Type B pancreatic cell (in vitro differentiated cells): ENCODE measurements around the gene LRCH3. TPM values are rescaled to one million over a fixed set of nuclear protein-coding genes. Genes with fewer than 3 reads are reported as not detected.
"Not testable (repeated sequence)": the region's sequence is repeated elsewhere in the genome, so short reads cannot be mapped to it uniquely, and the experiment has no call there.

Experiments
- DNase-seq: peaks from one replicate; pipeline ENCODE4 v3.0.0; 2021; ENCODE audit warnings: mixed read lengths; ENCODE audit not compliant: unreplicated experiment; ENCODE audit errors: extremely low spot score
- H3K27ac Mint-ChIP-seq: 2 replicates; pipeline ENCODE4 v1.8.0; 2021; ENCODE audit warnings: mild to moderate bottlenecking, mixed read lengths
- H3K27me3 Mint-ChIP-seq: 2 replicates; pipeline ENCODE4 v1.8.0; 2021; ENCODE audit warnings: mixed read lengths
- H3K36me3 Mint-ChIP-seq: 2 replicates; pipeline ENCODE4 v1.8.0; 2021; ENCODE audit warnings: mixed read lengths
- H3K4me1 Mint-ChIP-seq: one replicate; pipeline ENCODE4 v1.8.0; 2021; ENCODE audit warnings: mixed read lengths; ENCODE audit not compliant: unreplicated experiment
- H3K4me3 Mint-ChIP-seq: 2 replicates; pipeline ENCODE4 v1.8.0; 2021; ENCODE audit warnings: mild to moderate bottlenecking, mixed read lengths
- H3K9me3 Mint-ChIP-seq: 2 replicates; pipeline ENCODE4 v1.8.0; 2021; ENCODE audit warnings: mixed read lengths
- total RNA-seq: library from RNA; stranded (reverse); gene quantifications from 2 replicates; pipeline ENCODE4 v1.2.1, GENCODE V29; 2021; ENCODE audit warnings: low replicate concordance
- TF ChIP-seq, protein P1 (sequence below): fragments of 200-600 bp; sonication (generic); conservative IDR thresholded peaks from 2 replicates; pipeline ENCODE4 v1.5.0; 2021; ENCODE audit warnings: antibody characterized with exemption, mild to moderate bottlenecking

Gene LRCH3
- total RNA-seq, 1 donor from 2014 or later, result 58.7 TPM

DNA sequence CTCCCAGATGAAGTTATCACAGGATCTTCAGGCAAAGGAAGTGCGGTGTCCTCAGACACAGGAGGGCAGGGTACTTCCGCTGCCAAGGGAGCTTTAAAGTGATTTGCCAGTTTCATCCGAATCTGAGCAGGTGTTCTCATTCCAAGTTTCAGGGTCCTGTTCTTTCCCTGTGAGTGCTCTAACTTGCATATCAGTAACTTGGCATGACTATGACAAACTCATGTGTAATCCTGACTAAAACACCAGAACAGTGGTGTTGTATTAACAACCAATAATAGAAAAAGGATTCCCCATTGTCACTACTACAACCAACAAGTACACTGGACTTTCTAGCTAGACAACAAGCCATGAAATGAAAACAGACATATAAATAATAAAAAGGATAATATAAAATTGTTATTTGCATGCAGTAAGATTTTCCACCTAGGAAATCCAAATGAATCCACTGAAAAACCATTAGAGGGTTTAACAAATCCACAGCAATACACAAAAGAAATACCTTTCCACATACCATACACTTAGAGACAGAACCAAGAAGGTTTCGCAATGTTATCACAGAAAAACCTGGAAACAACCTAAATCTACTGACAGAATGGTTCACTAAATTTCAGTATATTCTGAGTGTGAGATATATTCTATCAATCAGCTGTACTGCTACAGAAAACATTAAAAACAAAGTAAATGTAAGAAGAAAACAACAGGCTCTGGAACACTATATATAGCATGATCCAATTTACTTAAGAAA lies 118.1 kb downstream of the LRCH3 start:
- no peak for DNase-seq
- H3K4me3 Mint-ChIP-seq, result no peak overlapping the region
- H3K27me3 Mint-ChIP-seq, result no peaks in the 10 kb centered on the region
- peaks cover 13% of the 10 kb centered on the region for H3K4me1 Mint-ChIP-seq
- no peaks in the 10 kb centered on the region for H3K36me3 Mint-ChIP-seq
- TF ChIP-seq, protein P1, sequence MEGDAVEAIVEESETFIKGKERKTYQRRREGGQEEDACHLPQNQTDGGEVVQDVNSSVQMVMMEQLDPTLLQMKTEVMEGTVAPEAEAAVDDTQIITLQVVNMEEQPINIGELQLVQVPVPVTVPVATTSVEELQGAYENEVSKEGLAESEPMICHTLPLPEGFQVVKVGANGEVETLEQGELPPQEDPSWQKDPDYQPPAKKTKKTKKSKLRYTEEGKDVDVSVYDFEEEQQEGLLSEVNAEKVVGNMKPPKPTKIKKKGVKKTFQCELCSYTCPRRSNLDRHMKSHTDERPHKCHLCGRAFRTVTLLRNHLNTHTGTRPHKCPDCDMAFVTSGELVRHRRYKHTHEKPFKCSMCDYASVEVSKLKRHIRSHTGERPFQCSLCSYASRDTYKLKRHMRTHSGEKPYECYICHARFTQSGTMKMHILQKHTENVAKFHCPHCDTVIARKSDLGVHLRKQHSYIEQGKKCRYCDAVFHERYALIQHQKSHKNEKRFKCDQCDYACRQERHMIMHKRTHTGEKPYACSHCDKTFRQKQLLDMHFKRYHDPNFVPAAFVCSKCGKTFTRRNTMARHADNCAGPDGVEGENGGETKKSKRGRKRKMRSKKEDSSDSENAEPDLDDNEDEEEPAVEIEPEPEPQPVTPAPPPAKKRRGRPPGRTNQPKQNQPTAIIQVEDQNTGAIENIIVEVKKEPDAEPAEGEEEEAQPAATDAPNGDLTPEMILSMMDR, result no peak
- H3K27ac Mint-ChIP-seq, result no peak overlapping the region
- H3K9me3 Mint-ChIP-seq, result no peaks in the 10 kb centered on the region

DNA sequence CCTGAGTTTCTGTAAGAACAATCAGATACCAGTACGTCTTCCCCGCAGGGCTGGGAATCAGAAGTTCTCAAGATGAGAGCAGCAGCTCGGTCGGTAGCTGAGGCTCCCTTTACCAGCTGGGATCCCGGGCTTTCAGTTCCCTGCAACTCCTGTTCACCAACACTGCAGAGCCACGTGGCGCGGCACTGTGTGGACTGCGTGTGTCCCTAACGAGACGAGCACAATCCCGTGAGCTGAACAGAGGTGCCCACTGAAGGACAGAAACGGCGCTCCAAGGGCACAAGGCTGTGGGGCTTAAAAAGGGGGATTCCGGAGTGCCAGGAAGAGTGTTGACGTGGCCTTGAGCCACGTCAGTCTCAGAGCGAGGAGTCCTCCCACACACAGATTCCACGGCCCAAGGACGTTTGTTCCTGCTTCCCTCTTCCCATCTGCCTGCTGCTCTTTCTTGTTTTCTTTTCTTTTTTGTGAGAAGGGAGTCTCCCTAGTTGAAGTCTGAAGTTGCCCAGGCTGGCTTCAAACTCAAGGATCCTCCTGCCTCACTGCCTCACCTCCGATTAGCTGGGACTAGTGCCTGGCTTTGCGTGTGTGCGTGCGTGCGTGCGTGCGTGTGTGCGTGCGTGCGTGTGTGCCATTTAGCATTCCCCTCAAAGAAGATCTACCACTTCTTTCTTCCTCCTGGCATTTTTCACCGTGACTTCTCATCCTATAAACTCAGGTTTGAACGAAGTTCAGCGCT lies 121.9 kb downstream of the LRCH3 start:
- DNase-seq, result no peak
- H3K4me3 Mint-ChIP-seq, result no peak overlapping the region
- TF ChIP-seq, protein P1, result no peak
- H3K27me3 Mint-ChIP-seq, result no peaks in the 10 kb centered on the region
- H3K36me3 Mint-ChIP-seq, result peaks cover 5% of the 10 kb centered on the region
- H3K4me1 Mint-ChIP-seq, result no peaks in the 10 kb centered on the region
- H3K27ac Mint-ChIP-seq, result no peak overlapping the region
- no peaks in the 10 kb centered on the region for H3K9me3 Mint-ChIP-seq

DNA sequence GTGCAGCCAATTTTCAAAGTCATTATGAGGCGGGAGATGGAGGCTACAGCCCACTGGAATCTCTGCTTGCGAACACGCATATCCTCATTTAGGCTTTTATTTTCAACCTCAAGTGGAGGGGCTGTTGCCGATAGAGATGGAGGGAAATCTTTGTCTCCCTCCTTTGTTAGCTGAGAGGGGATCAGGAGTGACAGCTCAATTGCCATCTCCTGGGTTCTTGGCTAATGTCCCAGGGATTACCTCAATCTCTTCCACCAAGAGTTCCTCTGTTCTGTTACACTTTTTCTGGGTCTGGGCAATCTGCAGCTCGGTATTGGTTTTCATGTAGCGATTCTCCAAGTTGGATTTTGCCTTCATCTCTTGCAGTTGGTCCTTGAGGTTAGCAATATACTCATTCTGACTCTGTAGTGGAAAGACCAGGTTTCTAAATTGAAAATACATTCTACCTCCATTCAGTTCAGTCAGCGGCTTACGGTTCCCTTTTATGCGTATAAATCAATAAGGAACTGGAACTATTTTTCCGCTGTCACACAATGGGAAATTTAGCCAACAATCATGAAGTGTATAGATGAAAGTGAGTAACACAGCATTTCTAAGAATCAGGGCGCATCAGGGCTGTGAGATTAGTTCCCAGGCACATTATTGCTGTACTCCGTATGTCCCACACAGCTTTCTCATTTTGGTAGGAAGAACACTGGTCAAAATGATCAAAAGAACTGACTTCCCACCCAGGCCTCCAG lies 122.8 kb downstream of the LRCH3 start:
- Mint-ChIP-seq H3K27me3 (no peaks in the 10 kb centered on the region), H3K9me3 (no peaks in the 10 kb centered on the region), H3K27ac (no peak overlapping the region), H3K4me1 (no peaks in the 10 kb centered on the region), H3K36me3 (peaks cover 5% of the 10 kb centered on the region), H3K4me3 (no peak overlapping the region)
- no peak for DNase-seq
- TF ChIP-seq, protein P1, result no peak

DNA sequence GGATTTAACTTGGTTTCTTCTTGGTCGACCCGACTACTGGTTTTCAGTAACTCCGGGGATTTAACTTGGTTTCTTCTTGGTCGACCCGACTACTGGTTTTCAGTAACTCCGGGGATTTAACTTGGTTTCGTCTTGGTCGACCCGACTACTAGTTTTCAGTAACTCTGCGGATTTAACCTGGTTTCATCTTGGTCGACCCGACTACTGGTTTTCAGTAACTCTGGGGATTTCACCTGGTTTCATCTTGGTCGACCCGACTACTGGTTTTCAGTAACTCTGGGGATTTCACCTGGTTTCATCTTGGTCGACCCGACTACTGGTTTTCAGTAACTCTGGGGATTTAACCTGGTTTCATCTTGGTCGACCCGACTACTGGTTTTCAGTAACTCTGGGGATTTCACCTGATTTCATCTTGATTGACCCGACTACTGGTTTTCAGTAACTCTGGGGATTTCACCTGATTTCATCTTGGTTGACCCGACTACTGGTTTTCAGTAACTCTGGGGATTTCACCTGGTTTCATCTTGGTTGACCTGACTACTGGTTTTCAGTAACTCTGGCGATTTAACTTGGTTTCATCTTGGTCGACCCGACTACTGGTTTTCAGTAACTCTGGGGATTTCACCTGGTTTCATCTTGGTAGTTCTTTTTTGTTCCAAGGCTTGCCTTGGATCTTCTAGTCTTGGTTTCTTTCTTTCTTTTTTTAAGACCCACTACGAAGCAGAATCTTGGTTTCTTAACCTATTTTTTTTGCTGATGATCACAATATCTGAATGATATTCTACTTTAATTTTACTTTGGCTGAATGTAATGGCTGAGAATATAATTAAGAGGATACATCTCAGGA lies 130.6 kb downstream of the LRCH3 start:
- H3K4me3 Mint-ChIP-seq, DNase-seq, H3K36me3 Mint-ChIP-seq, H3K27me3 Mint-ChIP-seq, H3K4me1 Mint-ChIP-seq, H3K27ac Mint-ChIP-seq, H3K9me3 Mint-ChIP-seq: not testable (repeated sequence)

DNA sequence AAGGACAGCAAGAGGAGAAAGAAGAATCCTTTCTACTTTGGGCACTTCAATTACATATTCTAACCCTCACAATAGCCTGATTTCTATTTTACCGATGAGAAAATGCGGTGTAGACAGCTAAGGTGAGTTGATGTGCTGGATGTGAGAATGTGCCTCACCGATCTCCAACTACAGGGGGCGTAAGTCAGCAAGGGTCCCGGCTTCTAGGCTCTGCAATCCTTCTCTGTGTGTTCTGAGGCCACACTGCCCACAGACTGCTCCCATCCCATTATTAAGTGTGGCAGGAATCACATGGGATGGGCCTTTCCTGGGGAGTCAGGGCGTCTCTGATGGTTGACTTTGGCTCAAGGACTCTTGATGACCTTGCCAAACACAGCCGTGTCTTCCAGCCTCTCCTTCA lies 135.4 kb downstream of the LRCH3 start:
- Mint-ChIP-seq H3K4me3 (no peak overlapping the region), H3K36me3 (peaks cover 8% of the 10 kb centered on the region), H3K27me3 (no peaks in the 10 kb centered on the region), H3K4me1 (no peaks in the 10 kb centered on the region), H3K27ac (no peak overlapping the region), H3K9me3 (no peaks in the 10 kb centered on the region)
- DNase-seq, result no peak
- TF ChIP-seq, protein P1, result peak; percentile 59

DNA sequence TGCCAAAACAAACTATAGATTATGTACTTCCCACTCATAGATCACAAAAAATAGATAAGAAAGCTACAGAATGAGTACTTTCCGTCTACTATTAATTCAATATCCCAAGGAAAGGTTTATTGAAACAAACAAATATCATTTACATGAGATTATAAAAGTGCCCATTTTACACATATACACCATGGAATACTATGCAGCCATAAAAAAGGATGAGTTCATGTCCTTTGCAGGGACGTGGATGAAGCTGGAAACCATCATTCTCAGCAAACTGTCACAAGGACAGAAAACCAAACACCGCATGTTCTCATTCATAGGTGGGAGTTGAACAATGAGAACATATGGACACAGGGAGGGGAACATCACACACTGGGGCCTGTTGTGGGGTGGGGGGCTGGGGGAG lies 136.5 kb downstream of the LRCH3 start:
- not testable (repeated sequence) for H3K27ac Mint-ChIP-seq, H3K4me1 Mint-ChIP-seq, H3K27me3 Mint-ChIP-seq, H3K36me3 Mint-ChIP-seq, H3K9me3 Mint-ChIP-seq, H3K4me3 Mint-ChIP-seq, DNase-seq
